A673 (cell line): ENCODE data around the gene GLRX3.
"Not testable (repeated sequence)": the region's sequence is repeated elsewhere in the genome, so short reads cannot be mapped to it uniquely, and the experiment has no call there.

Experiments used
- CTCF ChIP-seq: fragments of 300-800, 200-600 bp; sonication (generic); conservative IDR thresholded peaks from 2 replicates; pipeline ENCODE4 v1.5.1; 2017; ENCODE audit warnings: low read depth, mild to moderate bottlenecking, antibody characterized with exemption, low read length, moderate library complexity, mixed read lengths
- EZH2 ChIP-seq: fragments of 200-600 bp; sonication (generic); IDR thresholded peaks from 2 replicates; pipeline ENCODE4 v1.6.1; 2017; ENCODE audit warnings: borderline replicate concordance, low read depth, mild to moderate bottlenecking, mixed read lengths, antibody characterized with exemption, low read length; ENCODE audit not compliant: poor library complexity, severe bottlenecking

GRCh38 chr10:130090565-130090964, 45.6 kb upstream of the GLRX3 start:
- not testable (repeated sequence) for TF ChIP-seq CTCF, EZH2
